SU-DHL-6 (cell line): ENCODE data around the gene TGFA.

Experiments used
- H2AFZ ChIP-seq: fragments of 200-600 bp; sonication (generic); 2 replicates; pipeline ENCODE4 v1.6.1; 2014; ENCODE audit warnings: low read depth, mild to moderate bottlenecking, moderate library complexity, mixed read lengths, antibody characterized with exemption, low read length; ENCODE audit not compliant: severe bottlenecking
- H3F3A ChIP-seq: fragments of 200-600 bp; shearing (Covaris generic); 2 replicates; pipeline ENCODE4 v1.6.0; 2016; ENCODE audit warnings: antibody characterized with exemption, mild to moderate bottlenecking; ENCODE audit not compliant: insufficient read depth
- H3K27ac ChIP-seq: fragments of 200-600 bp; sonication (generic); 2 replicates; pipeline ENCODE4 v1.5.1; 2016; ENCODE audit warnings: low read depth, mild to moderate bottlenecking, low read length, moderate library complexity, mixed read lengths
- H3K27me3 ChIP-seq: fragments of 200-600 bp; sonication (generic), shearing (Covaris generic); 2 replicates; pipeline ENCODE4 v1.6.0; 2014; ENCODE audit warnings: mild to moderate bottlenecking, low read length
- H3K36me3 ChIP-seq: fragments of 200-600 bp; sonication (generic); 2 replicates; pipeline ENCODE4 v1.6.1; 2014; ENCODE audit warnings: mild to moderate bottlenecking, low read length, mixed read lengths
- H3K4me2 ChIP-seq: fragments of 300-600, 200-600 bp; shearing (Covaris generic), sonication (generic); 2 replicates; pipeline ENCODE4 v1.6.0; 2014; ENCODE audit warnings: low read length, low read depth, mild to moderate bottlenecking; ENCODE audit not compliant: poor library complexity, severe bottlenecking
- H3K4me3 ChIP-seq: fragments of 200-600 bp; sonication (generic); 2 replicates; pipeline ENCODE4 v1.5.1; 2014; ENCODE audit warnings: antibody characterized with exemption, low read length, mild to moderate bottlenecking, mixed read lengths; ENCODE audit not compliant: insufficient read depth, poor library complexity, severe bottlenecking
- H3K79me2 ChIP-seq: fragments of 200-600 bp; sonication (generic); 2 replicates; pipeline ENCODE4 v1.6.1; 2014; ENCODE audit warnings: mild to moderate bottlenecking, low read length, moderate library complexity; ENCODE audit not compliant: insufficient read depth
- H3K9ac ChIP-seq: fragments of 200-600 bp; sonication (generic); 2 replicates; pipeline ENCODE4 v1.7.0; 2014; ENCODE audit warnings: mild to moderate bottlenecking, low read length
- H3K9me2 ChIP-seq: fragments of 200-600 bp; sonication (generic); replicated peaks from 2 replicates; pipeline ENCODE4 v1.6.1; 2014; ENCODE audit warnings: low read length; ENCODE audit not compliant: insufficient read depth
- H3K9me3 ChIP-seq: fragments of 200-600 bp; sonication (generic); 2 replicates; pipeline ENCODE4 v1.6.1; 2014; ENCODE audit warnings: low read length, mixed read lengths; ENCODE audit not compliant: insufficient read depth
- H4K20me1 ChIP-seq: fragments of 200-600 bp; sonication (generic); 2 replicates; pipeline ENCODE4 v1.6.1; 2014; ENCODE audit warnings: low read depth, mild to moderate bottlenecking, antibody characterized with exemption, low read length, moderate library complexity, mixed read lengths
- CTCF ChIP-seq: fragments of 200-600 bp; sonication (generic); IDR thresholded peaks from one replicate; pipeline ENCODE4 v1.5.1; 2017; ENCODE audit warnings: antibody characterized with exemption, mild to moderate bottlenecking, low read length, moderate library complexity; ENCODE audit not compliant: insufficient read depth, poor library complexity, severe bottlenecking
- EZH2phosphoT487 ChIP-seq: fragments of 200-600 bp; sonication (generic), shearing (Covaris generic); conservative IDR thresholded peaks from 2 replicates; pipeline ENCODE4 v1.6.1; 2018; ENCODE audit warnings: mild to moderate bottlenecking, antibody characterized with exemption, low read length, moderate library complexity, mixed read lengths

Gene TGFA

GRCh38 chr2:70440621-70441020, 113.0 kb downstream of the TGFA start:
- Histone ChIP-seq H3K4me2 (no peak overlapping the region), H3K4me3 (no peak overlapping the region), H3K27ac (no peak overlapping the region), H4K20me1 (no peaks in the 10 kb centered on the region), H3F3A (no peaks in the 10 kb centered on the region), H3K9me3 (no peaks in the 10 kb centered on the region), H3K79me2 (no peaks in the 10 kb centered on the region), H3K9ac (no peak overlapping the region), H3K27me3 (no peaks in the 10 kb centered on the region), H2AFZ (no peak overlapping the region), H3K9me2 (no peaks in the 10 kb centered on the region), H3K36me3 (no peaks in the 10 kb centered on the region)
- TF ChIP-seq EZH2phosphoT487 (no peak), CTCF (no peak)

- Histone ChIP-seq H3K4me2 (no peak overlapping the region), H3K4me3 (no peak overlapping the region), H3K27me3 (no peaks in the 10 kb centered on the region), H3K9me2 (no peaks in the 10 kb centered on the region), H2AFZ (no peak overlapping the region), H3K9me3 (no peaks in the 10 kb centered on the region), H3K27ac (no peak overlapping the region), H3K36me3 (no peaks in the 10 kb centered on the region), H3K79me2 (no peaks in the 10 kb centered on the region), H3K9ac (no peak overlapping the region), H3F3A (no peaks in the 10 kb centered on the region), H4K20me1 (no peaks in the 10 kb centered on the region)
- TF ChIP-seq CTCF (no peak), EZH2phosphoT487 (no peak)
These were observed 118.5 kb downstream of the TGFA start for GRCh38 chr2:70435138-70435537.

GRCh38 chr2:70433315-70433714, 120.3 kb downstream of the TGFA start:
- no peaks in the 10 kb centered on the region for H3K27me3 ChIP-seq
- H3K79me2 ChIP-seq, result no peaks in the 10 kb centered on the region
- no peaks in the 10 kb centered on the region for H3K9me2 ChIP-seq
- no peaks in the 10 kb centered on the region for H3F3A ChIP-seq
- TF ChIP-seq EZH2phosphoT487 (no peak), CTCF (no peak)
- H3K27ac ChIP-seq, result no peak overlapping the region
- no peaks in the 10 kb centered on the region for H4K20me1 ChIP-seq
- H3K9me3 ChIP-seq, result no peaks in the 10 kb centered on the region
- no peak overlapping the region for H2AFZ ChIP-seq
- no peak overlapping the region for H3K4me2 ChIP-seq
- H3K9ac ChIP-seq, result no peak overlapping the region
- H3K36me3 ChIP-seq, result no peaks in the 10 kb centered on the region
- no peak overlapping the region for H3K4me3 ChIP-seq
